ENCODE measurements around the gene INO80E.

DNA sequence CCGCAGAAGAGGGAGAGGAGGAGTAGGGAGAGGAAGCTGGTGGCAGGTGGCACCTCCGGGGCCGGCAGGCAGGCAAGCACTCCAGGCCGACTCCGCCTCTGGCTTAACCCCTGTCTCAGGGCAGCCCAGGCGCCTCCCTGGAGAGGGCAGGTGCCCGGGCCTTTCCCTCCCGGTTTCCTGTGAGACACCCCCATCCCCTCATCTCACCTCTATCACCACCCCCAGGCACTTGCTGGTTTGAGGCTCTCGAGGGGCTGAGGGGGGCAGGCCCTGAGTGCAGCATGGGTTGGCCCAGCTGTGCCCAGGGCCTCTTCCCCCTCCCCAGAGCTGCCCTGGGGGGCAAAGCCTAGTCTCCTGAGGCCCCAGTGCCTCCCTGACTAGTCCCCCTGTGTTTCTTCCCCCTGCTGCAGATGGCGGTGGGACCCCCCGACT lies 8.8 kb downstream of the INO80E start:
- TF ChIP-seq, protein P1, sequence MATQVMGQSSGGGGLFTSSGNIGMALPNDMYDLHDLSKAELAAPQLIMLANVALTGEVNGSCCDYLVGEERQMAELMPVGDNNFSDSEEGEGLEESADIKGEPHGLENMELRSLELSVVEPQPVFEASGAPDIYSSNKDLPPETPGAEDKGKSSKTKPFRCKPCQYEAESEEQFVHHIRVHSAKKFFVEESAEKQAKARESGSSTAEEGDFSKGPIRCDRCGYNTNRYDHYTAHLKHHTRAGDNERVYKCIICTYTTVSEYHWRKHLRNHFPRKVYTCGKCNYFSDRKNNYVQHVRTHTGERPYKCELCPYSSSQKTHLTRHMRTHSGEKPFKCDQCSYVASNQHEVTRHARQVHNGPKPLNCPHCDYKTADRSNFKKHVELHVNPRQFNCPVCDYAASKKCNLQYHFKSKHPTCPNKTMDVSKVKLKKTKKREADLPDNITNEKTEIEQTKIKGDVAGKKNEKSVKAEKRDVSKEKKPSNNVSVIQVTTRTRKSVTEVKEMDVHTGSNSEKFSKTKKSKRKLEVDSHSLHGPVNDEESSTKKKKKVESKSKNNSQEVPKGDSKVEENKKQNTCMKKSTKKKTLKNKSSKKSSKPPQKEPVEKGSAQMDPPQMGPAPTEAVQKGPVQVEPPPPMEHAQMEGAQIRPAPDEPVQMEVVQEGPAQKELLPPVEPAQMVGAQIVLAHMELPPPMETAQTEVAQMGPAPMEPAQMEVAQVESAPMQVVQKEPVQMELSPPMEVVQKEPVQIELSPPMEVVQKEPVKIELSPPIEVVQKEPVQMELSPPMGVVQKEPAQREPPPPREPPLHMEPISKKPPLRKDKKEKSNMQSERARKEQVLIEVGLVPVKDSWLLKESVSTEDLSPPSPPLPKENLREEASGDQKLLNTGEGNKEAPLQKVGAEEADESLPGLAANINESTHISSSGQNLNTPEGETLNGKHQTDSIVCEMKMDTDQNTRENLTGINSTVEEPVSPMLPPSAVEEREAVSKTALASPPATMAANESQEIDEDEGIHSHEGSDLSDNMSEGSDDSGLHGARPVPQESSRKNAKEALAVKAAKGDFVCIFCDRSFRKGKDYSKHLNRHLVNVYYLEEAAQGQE (IDR thresholded peaks at IDR 0.05; ENCODE audit: insufficient replicate concordance, low read depth), result no peak
- TF ChIP-seq, protein P2, sequence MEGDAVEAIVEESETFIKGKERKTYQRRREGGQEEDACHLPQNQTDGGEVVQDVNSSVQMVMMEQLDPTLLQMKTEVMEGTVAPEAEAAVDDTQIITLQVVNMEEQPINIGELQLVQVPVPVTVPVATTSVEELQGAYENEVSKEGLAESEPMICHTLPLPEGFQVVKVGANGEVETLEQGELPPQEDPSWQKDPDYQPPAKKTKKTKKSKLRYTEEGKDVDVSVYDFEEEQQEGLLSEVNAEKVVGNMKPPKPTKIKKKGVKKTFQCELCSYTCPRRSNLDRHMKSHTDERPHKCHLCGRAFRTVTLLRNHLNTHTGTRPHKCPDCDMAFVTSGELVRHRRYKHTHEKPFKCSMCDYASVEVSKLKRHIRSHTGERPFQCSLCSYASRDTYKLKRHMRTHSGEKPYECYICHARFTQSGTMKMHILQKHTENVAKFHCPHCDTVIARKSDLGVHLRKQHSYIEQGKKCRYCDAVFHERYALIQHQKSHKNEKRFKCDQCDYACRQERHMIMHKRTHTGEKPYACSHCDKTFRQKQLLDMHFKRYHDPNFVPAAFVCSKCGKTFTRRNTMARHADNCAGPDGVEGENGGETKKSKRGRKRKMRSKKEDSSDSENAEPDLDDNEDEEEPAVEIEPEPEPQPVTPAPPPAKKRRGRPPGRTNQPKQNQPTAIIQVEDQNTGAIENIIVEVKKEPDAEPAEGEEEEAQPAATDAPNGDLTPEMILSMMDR (IDR thresholded peaks at IDR 0.05; ENCODE audit: insufficient read depth, low read length), result no peak
- TF ChIP-seq POLR2AphosphoS5 (IDR thresholded peaks at IDR 0.05; ENCODE audit: low read depth), result no peak
- TF ChIP-seq SPI1 (IDR thresholded peaks at IDR 0.05; ENCODE audit: borderline replicate concordance, low read depth), result no peak
